ENCODE measurements around the gene DLGAP1.

DLGAP1 gene

DNA sequence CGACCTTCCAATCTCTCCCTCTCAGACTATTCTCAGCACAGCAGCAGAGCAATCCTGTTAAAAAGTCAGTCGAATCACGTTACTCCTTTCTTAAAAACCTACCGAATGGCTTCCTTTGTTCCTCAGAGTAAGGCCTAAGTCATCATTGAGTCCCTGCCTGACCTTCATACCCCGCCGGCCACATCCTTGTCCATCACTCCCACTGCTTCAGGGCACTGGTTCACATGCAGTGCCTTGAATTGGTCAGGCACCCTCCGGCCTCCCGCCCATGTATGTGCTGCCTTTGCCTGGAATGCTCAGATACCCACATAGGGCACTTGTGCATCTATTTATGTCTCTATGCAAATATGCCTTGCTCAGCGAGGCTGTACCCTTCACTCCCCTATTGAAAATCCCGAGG, 206.4 kb downstream of the DLGAP1 start:
- Histone ChIP-seq H3K4me1 (ENCODE audit: control extremely low read depth in 1 of 4, control insufficient read depth in 4 of 4, insufficient read depth in 4 of 4, low read length in 3 of 4) (no peaks in the 10 kb centered on the region), H3K9me3 (ENCODE audit: control extremely low read depth in 1 of 5, control insufficient read depth in 4 of 5, insufficient read depth in 2 of 5, low read depth in 1 of 5, low read length in 4 of 5) (no peaks in the 10 kb centered on the region), H3K36me3 (ENCODE audit: control insufficient read depth in 4 of 4, insufficient read depth in 4 of 4, low read length in 3 of 4) (no peaks in the 10 kb centered on the region), H3K4me3 (ENCODE audit: control insufficient read depth in 1 of 7, extremely low read depth in 1 of 7, insufficient read depth in 4 of 7, low read depth in 2 of 7, low read length in 6 of 7) (no peak overlapping the region), H3K27ac (ENCODE audit: insufficient read depth in 1 of 2, low read depth in 1 of 2, low read length in 2 of 2, poor library complexity in 1 of 2, severe bottlenecking in 2 of 2) (no peak overlapping the region), H3K27me3 (replicated peaks in 2 of 5; ENCODE audit: control insufficient read depth in 4 of 5, insufficient read depth in 5 of 5, low read length in 4 of 5) (no peaks in the 10 kb centered on the region)
- no peak for DNase-seq
- CTCF ChIA-PET, result no interaction called here
- 95% methylated on average over 10 of the region's 10 CpGs for WGBS (ENCODE audit: insufficient coverage)
- POLR2A ChIA-PET, result no interaction called here

DNA sequence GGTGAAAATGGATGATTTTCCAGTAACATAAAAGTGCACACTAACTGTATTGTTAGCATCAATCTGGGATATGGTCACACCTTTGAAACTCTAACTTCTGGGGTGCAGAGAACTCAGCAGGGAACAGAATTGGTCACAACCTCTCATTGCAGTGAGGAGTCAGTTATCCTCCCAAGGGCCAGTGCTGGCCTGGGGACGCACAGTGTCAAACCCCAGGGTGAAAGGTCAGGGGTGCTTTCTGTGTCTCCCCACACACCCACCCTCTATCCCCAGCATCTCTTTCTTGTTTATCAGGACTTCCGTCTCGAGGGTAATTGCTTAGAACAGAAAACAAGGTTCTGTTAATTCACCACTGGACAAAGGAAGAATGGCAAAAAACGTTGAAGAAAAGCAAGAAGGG, 208.7 kb downstream of the DLGAP1 start:
- Histone ChIP-seq H3K36me3 (ENCODE audit: control insufficient read depth in 4 of 4, insufficient read depth in 4 of 4, low read length in 3 of 4) (no peaks in the 10 kb centered on the region), H3K9me3 (ENCODE audit: control extremely low read depth in 1 of 5, control insufficient read depth in 4 of 5, insufficient read depth in 2 of 5, low read depth in 1 of 5, low read length in 4 of 5) (no peaks in the 10 kb centered on the region), H3K4me3 (ENCODE audit: control insufficient read depth in 1 of 7, extremely low read depth in 1 of 7, insufficient read depth in 4 of 7, low read depth in 2 of 7, low read length in 6 of 7) (no peak overlapping the region), H3K27me3 (replicated peaks in 2 of 5; ENCODE audit: control insufficient read depth in 4 of 5, insufficient read depth in 5 of 5, low read length in 4 of 5) (no peaks in the 10 kb centered on the region), H3K27ac (ENCODE audit: insufficient read depth in 1 of 2, low read depth in 1 of 2, low read length in 2 of 2, poor library complexity in 1 of 2, severe bottlenecking in 2 of 2) (no peak overlapping the region), H3K4me1 (ENCODE audit: control extremely low read depth in 1 of 4, control insufficient read depth in 4 of 4, insufficient read depth in 4 of 4, low read length in 3 of 4) (no peaks in the 10 kb centered on the region)
- CTCF ChIA-PET, result no interaction called here
- WGBS (ENCODE audit: insufficient coverage), result 70% methylated on average over 4 of the region's 4 CpGs
- POLR2A ChIA-PET, result no interaction called here
- DNase-seq, result no peak

DNA sequence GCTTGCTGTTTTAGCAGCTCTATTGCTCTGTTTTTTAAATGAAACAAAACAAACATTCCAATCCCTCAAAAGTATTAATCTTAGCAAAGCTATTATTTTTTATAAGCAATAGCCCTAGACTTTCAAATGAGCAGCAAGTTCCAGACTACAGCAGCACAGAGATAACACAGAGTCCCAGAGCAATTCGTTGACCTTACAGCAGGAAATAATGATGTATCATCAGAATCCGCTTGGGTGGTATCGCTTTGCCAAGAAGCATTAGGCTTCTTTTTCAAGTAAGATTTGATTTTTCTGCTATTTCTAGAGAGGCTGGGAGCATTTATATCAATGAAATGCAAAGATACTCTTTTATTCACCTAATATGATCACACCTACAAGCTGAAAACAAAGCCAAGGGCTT, 209.7 kb downstream of the DLGAP1 start:
- H3K4me1 ChIP-seq (ENCODE audit: control extremely low read depth in 1 of 4, control insufficient read depth in 4 of 4, insufficient read depth in 4 of 4, low read length in 3 of 4), result no peaks in the 10 kb centered on the region
- CTCF ChIA-PET, result no interaction called here

DNA sequence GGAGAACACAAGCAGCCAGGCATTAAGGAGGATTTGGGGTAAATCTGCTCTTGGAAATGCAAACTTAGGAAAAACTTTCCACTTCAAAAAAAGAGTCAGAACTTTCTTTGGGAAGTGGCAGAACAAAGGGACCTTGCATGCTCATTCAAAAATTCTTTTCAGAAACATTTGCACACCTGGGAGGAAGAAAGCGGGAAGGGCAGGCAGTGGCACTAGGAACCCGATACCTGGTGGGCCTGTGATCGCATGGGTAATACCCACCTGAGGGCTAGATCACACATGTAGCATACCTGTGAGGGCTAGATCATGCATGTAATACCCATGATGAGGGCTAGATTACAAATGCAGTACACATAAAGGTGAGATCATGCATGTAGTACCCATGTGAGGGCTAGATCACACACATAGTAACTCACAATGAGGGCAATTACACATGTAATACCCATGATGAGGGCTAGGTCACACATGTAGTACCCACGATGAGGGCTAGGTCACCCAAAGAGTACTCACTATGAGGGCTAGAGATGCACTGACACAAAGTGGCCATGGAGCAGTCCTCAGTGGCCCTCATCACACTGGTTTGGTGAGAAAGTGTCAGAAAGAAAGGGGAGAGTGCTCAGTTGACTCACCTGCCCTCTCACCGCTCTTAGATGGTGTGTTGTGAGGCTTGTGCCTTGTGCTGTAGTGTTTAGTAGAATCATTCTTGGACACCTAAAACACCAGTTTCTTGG, 212.5 kb downstream of the DLGAP1 start:
- H3K9me3 ChIP-seq (ENCODE audit: control extremely low read depth in 1 of 5, control insufficient read depth in 4 of 5, insufficient read depth in 2 of 5, low read depth in 1 of 5, low read length in 4 of 5), result no peaks in the 10 kb centered on the region
- no peaks in the 10 kb centered on the region for H3K27me3 ChIP-seq (replicated peaks in 2 of 5; ENCODE audit: control insufficient read depth in 4 of 5, insufficient read depth in 5 of 5, low read length in 4 of 5)
- H3K27ac ChIP-seq (ENCODE audit: insufficient read depth in 1 of 2, low read depth in 1 of 2, low read length in 2 of 2, poor library complexity in 1 of 2, severe bottlenecking in 2 of 2), result no peak overlapping the region
- POLR2A ChIA-PET, result no interaction called here
- CTCF ChIA-PET, result no interaction called here
- H3K36me3 ChIP-seq (ENCODE audit: control insufficient read depth in 4 of 4, insufficient read depth in 4 of 4, low read length in 3 of 4), result no peaks in the 10 kb centered on the region
- no peak overlapping the region for H3K4me3 ChIP-seq (ENCODE audit: control insufficient read depth in 1 of 7, extremely low read depth in 1 of 7, insufficient read depth in 4 of 7, low read depth in 2 of 7, low read length in 6 of 7)
- H3K4me1 ChIP-seq (ENCODE audit: control extremely low read depth in 1 of 4, control insufficient read depth in 4 of 4, insufficient read depth in 4 of 4, low read length in 3 of 4), result no peaks in the 10 kb centered on the region
- DNase-seq, result no peak
- WGBS (ENCODE audit: insufficient coverage), result 88% methylated on average over 4 of the region's 5 CpGs

More for the DNA sequence above, 209.7 kb downstream of the DLGAP1 start:
- WGBS (ENCODE audit: insufficient coverage), result 91% methylated on average over 1 of the region's 3 CpGs
- H3K36me3 ChIP-seq (ENCODE audit: control insufficient read depth in 4 of 4, insufficient read depth in 4 of 4, low read length in 3 of 4), result no peaks in the 10 kb centered on the region
- H3K9me3 ChIP-seq (ENCODE audit: control extremely low read depth in 1 of 5, control insufficient read depth in 4 of 5, insufficient read depth in 2 of 5, low read depth in 1 of 5, low read length in 4 of 5), result no peaks in the 10 kb centered on the region
- no peaks in the 10 kb centered on the region for H3K27me3 ChIP-seq (replicated peaks in 2 of 5; ENCODE audit: control insufficient read depth in 4 of 5, insufficient read depth in 5 of 5, low read length in 4 of 5)
- DNase-seq, result no peak
- POLR2A ChIA-PET, result no interaction called here
- H3K27ac ChIP-seq (ENCODE audit: insufficient read depth in 1 of 2, low read depth in 1 of 2, low read length in 2 of 2, poor library complexity in 1 of 2, severe bottlenecking in 2 of 2), result no peak overlapping the region
- no peak overlapping the region for H3K4me3 ChIP-seq (ENCODE audit: control insufficient read depth in 1 of 7, extremely low read depth in 1 of 7, insufficient read depth in 4 of 7, low read depth in 2 of 7, low read length in 6 of 7)

DNA sequence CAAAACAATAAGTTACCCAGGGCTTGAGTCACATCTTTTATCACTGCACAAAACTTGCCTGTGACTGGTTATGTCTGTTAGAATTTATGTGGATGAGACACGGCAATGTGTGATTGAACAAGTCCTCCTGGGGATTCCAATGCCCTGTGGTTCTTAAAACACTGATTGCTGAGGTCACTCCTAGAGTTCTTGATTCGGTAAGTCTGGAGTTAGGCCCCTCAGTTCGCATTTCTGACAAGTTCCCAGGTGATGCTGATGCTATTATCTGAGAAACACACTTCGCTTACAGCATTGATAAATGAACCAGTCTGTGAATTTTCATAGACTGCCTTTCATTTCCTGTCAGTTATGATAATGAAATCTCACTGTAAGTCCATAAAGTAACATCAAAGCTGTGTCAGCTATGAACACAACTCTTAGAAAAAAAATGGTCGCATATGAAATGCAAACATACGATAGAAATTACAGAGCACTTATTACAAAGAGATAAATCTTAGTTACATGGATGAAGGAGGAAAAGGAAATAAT, 214.0 kb downstream of the DLGAP1 start:
- ChIA-PET CTCF (no interaction called here), POLR2A (no interaction called here)
- 66% methylated on average over 4 of the region's 6 CpGs for WGBS (ENCODE audit: insufficient coverage)
- no peaks in the 10 kb centered on the region for H3K4me1 ChIP-seq (ENCODE audit: control extremely low read depth in 1 of 4, control insufficient read depth in 4 of 4, insufficient read depth in 4 of 4, low read length in 3 of 4)
- no peak overlapping the region for H3K4me3 ChIP-seq (ENCODE audit: control insufficient read depth in 1 of 7, extremely low read depth in 1 of 7, insufficient read depth in 4 of 7, low read depth in 2 of 7, low read length in 6 of 7)
- no peak for DNase-seq
- H3K27me3 ChIP-seq (replicated peaks in 2 of 5; ENCODE audit: control insufficient read depth in 4 of 5, insufficient read depth in 5 of 5, low read length in 4 of 5), result no peaks in the 10 kb centered on the region
- H3K9me3 ChIP-seq (ENCODE audit: control extremely low read depth in 1 of 5, control insufficient read depth in 4 of 5, insufficient read depth in 2 of 5, low read depth in 1 of 5, low read length in 4 of 5), result no peaks in the 10 kb centered on the region
- no peaks in the 10 kb centered on the region for H3K36me3 ChIP-seq (ENCODE audit: control insufficient read depth in 4 of 4, insufficient read depth in 4 of 4, low read length in 3 of 4)
- no peak overlapping the region for H3K27ac ChIP-seq (ENCODE audit: insufficient read depth in 1 of 2, low read depth in 1 of 2, low read length in 2 of 2, poor library complexity in 1 of 2, severe bottlenecking in 2 of 2)

DNA sequence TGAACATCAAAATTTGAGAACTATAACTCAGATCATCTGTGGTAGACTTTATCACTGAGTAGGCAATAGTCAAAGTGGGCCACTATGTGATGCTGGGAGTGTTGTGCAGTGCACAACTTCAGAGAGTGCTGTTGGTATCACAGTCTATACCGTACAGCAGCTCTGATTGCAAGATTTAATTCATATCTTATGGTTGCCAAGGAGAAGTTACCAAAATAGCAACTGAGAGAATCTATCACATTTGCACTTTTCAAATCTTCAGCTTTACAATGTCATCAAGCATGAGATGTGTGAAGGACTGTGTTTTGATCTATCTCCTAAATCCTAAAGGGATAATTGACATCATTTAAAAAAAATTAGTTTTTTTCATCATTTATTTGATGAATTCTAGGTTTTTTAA, 216.1 kb downstream of the DLGAP1 start:
- Histone ChIP-seq H3K4me3 (ENCODE audit: control insufficient read depth in 1 of 7, extremely low read depth in 1 of 7, insufficient read depth in 4 of 7, low read depth in 2 of 7, low read length in 6 of 7) (no peak overlapping the region), H3K27me3 (replicated peaks in 2 of 5; ENCODE audit: control insufficient read depth in 4 of 5, insufficient read depth in 5 of 5, low read length in 4 of 5) (no peaks in the 10 kb centered on the region), H3K27ac (ENCODE audit: insufficient read depth in 1 of 2, low read depth in 1 of 2, low read length in 2 of 2, poor library complexity in 1 of 2, severe bottlenecking in 2 of 2) (no peak overlapping the region), H3K9me3 (ENCODE audit: control extremely low read depth in 1 of 5, control insufficient read depth in 4 of 5, insufficient read depth in 2 of 5, low read depth in 1 of 5, low read length in 4 of 5) (no peaks in the 10 kb centered on the region), H3K4me1 (ENCODE audit: control extremely low read depth in 1 of 4, control insufficient read depth in 4 of 4, insufficient read depth in 4 of 4, low read length in 3 of 4) (no peaks in the 10 kb centered on the region), H3K36me3 (ENCODE audit: control insufficient read depth in 4 of 4, insufficient read depth in 4 of 4, low read length in 3 of 4) (no peaks in the 10 kb centered on the region)
- no CpG with 5 or more reads among the region's 1 CpG for WGBS (ENCODE audit: insufficient coverage)
- DNase-seq, result no peak
- ChIA-PET CTCF (no interaction called here), POLR2A (no interaction called here)

DNA sequence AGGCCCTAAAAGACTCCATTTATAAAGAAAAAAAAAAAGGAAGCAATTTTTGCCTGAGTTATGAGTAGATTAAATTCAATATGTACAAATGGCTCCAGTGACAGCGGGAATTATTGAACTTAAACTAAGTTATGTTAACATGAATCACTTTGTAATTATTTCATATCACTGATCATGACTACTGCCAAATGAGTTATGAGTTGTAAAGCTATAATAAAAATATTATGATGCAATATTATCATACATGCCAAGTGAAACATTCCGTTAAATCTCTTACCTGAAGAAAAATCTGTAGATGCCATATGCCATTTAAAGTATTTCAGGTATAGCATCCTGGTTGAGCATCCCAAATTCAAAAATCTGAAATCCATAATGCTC, 217.5 kb downstream of the DLGAP1 start:
- ChIA-PET CTCF (no interaction called here), POLR2A (no interaction called here)
- Histone ChIP-seq H3K4me1 (ENCODE audit: control extremely low read depth in 1 of 4, control insufficient read depth in 4 of 4, insufficient read depth in 4 of 4, low read length in 3 of 4) (no peaks in the 10 kb centered on the region), H3K4me3 (ENCODE audit: control insufficient read depth in 1 of 7, extremely low read depth in 1 of 7, insufficient read depth in 4 of 7, low read depth in 2 of 7, low read length in 6 of 7) (no peak overlapping the region), H3K27me3 (replicated peaks in 2 of 5; ENCODE audit: control insufficient read depth in 4 of 5, insufficient read depth in 5 of 5, low read length in 4 of 5) (no peaks in the 10 kb centered on the region), H3K36me3 (ENCODE audit: control insufficient read depth in 4 of 4, insufficient read depth in 4 of 4, low read length in 3 of 4) (no peaks in the 10 kb centered on the region), H3K9me3 (ENCODE audit: control extremely low read depth in 1 of 5, control insufficient read depth in 4 of 5, insufficient read depth in 2 of 5, low read depth in 1 of 5, low read length in 4 of 5) (no peaks in the 10 kb centered on the region), H3K27ac (ENCODE audit: insufficient read depth in 1 of 2, low read depth in 1 of 2, low read length in 2 of 2, poor library complexity in 1 of 2, severe bottlenecking in 2 of 2) (no peak overlapping the region)
- DNase-seq, result no peak
- no CpG with 5 or more reads among the region's 2 CpGs for WGBS (ENCODE audit: insufficient coverage)
